Thyroid gland (tissue), 4 donors: Measurements from ENCODE around the gene LTF. TPM values are rescaled to one million over a fixed set of nuclear protein-coding genes. Genes with fewer than 3 reads are reported as not detected.

Experiments
- DNase-seq, 2 donors: peaks; one replicate each; pipeline ENCODE4 v3.0.0-alpha.2; 2019
- H3K27ac ChIP-seq, 3 donors: fragments of 200-600 bp; sonication (generic); 1 replicate in 2 of 3; 2 replicates in 1 of 3; pipeline ENCODE4 v1.5.1; 2016 to 2019; ENCODE audit warnings: mild to moderate bottlenecking in 1 of 3, moderate library complexity in 1 of 3
- H3K27me3 ChIP-seq: fragments of 200-600 bp; sonication (generic); one replicate; pipeline ENCODE4 v1.5.1; 2019
- H3K36me3 ChIP-seq, 2 donors: fragments of 200-600 bp; sonication (generic); one replicate each; pipeline ENCODE4 v1.5.1; 2016 to 2019
- H3K4me1 ChIP-seq, 2 donors: fragments of 200-600 bp; sonication (generic); one replicate each; pipeline ENCODE4 v1.5.1; 2017 to 2019
- H3K4me3 ChIP-seq, 3 donors: fragments of 200-600 bp; sonication (generic); replicated peaks in 1 of 3; 1 replicate in 2 of 3; 2 replicates in 1 of 3; pipeline ENCODE4 v1.5.1; 2016; ENCODE audit warnings: mild to moderate bottlenecking in 1 of 3
- H3K9me3 ChIP-seq: fragments of 200-600 bp; sonication (generic); one replicate; pipeline ENCODE4 v1.5.1; 2017
- CTCF ChIP-seq, 6 experiments: fragments of 200-600 bp in 3 of 6; fragments of 450-650 bp in 3 of 6; sonication (generic) in 3 of 6; IDR thresholded peaks; one replicate each; pipeline ENCODE4 v1.5.1; 2016 to 2019; ENCODE audit warnings: antibody characterized with exemption in 6 of 6, mild to moderate bottlenecking in 2 of 6, inconsistent platforms in 1 of 6, moderate library complexity in 1 of 6
- POLR2A ChIP-seq, 2 donors: fragments of 450-650 bp; IDR thresholded peaks; one replicate each; pipeline ENCODE4 v1.6.1; 2017; ENCODE audit warnings: antibody characterized with exemption in 2 of 2, mild to moderate bottlenecking in 2 of 2, moderate library complexity in 1 of 2
- WGBS, 2 donors: methylation state at CpG; one replicate each; pipeline ENCODE4 v1.1.5; 2017; 5-methylcytosine and 5-hydroxymethylcytosine counted together
- intact Hi-C: fragments of 100-400 bp; cut with DNase I; formaldehyde crosslinking; loops from one replicate; pipeline ENCODE4 v1.15.1; 2023
- total RNA-seq, 4 donors: library from RNA; depleted of rRNA; stranded (reverse); fragments of >200 nt; gene quantifications; one replicate each; pipeline ENCODE4 v1.2.3, GENCODE V29; 2016

The LTF gene
- total RNA-seq, 4 donors from 2014 or later: 6.3 to 48.6 (median 32.5) TPM

GRCh38 chr3:46463868-46464241 is 850 bp downstream of the LTF start:
- H3K36me3 ChIP-seq: no peaks in the 10 kb centered on the region
- TF ChIP-seq POLR2A (IDR thresholded peaks at IDR 0.05) (no peak), CTCF (IDR thresholded peaks at IDR 0.05) (no peak)
- peaks cover 20 to 45% of the 10 kb centered on the region in 2 donors for H3K4me1 ChIP-seq
- H3K27me3 ChIP-seq: no peaks in the 10 kb centered on the region
- 76 to 84% methylated on average over 8 of the region's 8 CpGs for WGBS, 2 donors
- H3K9me3 ChIP-seq: no peaks in the 10 kb centered on the region
- H3K27ac ChIP-seq: no peak overlapping the region
- no peak for DNase-seq
- intact Hi-C loops: no loop called here
- H3K4me3 ChIP-seq: no peak overlapping the region

GRCh38 chr3:46463120-46463867 is 1.4 kb downstream of the LTF start:
- Histone ChIP-seq H3K4me3 (no peak overlapping the region), H3K27me3 (no peaks in the 10 kb centered on the region), H3K9me3 (no peaks in the 10 kb centered on the region), H3K4me1 (peaks cover 18 to 40% of the 10 kb centered on the region in 2 donors), H3K36me3 (no peaks in the 10 kb centered on the region), H3K27ac (peak overlapping the region in 1 of 3 donors; percentile 44)
- DNase-seq: peak in 1 of 2 donors; percentile 32
- no peak for TF ChIP-seq POLR2A (IDR thresholded peaks at IDR 0.05)
- TF ChIP-seq CTCF (IDR thresholded peaks at IDR 0.05): no peak
- WGBS, 2 donors: 79% methylated on average over 2 to 6 of the region's 6 CpGs
- intact Hi-C loops: no loop called here

- H3K4me3 ChIP-seq: no peak overlapping the region
- peaks cover 18 to 39% of the 10 kb centered on the region in 2 donors for H3K4me1 ChIP-seq
- no peak for DNase-seq
- no peaks in the 10 kb centered on the region for H3K9me3 ChIP-seq
- TF ChIP-seq CTCF (IDR thresholded peaks at IDR 0.05): no peak
- TF ChIP-seq POLR2A (IDR thresholded peaks at IDR 0.05): no peak
- no peaks in the 10 kb centered on the region for H3K36me3 ChIP-seq
- intact Hi-C loops: no loop called here
- H3K27me3 ChIP-seq: no peaks in the 10 kb centered on the region
- 51 to 64% methylated on average over 3 of the region's 3 CpGs for WGBS, 2 donors
- peak overlapping the region in 2 of 3 donors; percentile 5 to 44 for H3K27ac ChIP-seq
Measured at GRCh38 chr3:46462511-46462910, 2.2 kb downstream of the LTF start.

- 49% methylated on average over 3 of the region's 3 CpGs for WGBS, 2 donors
- peaks cover 18 to 38% of the 10 kb centered on the region in 2 donors for H3K4me1 ChIP-seq
- H3K27me3 ChIP-seq: no peaks in the 10 kb centered on the region
- H3K9me3 ChIP-seq: no peaks in the 10 kb centered on the region
- peak overlapping the region in 1 of 3 donors; percentile 44 for H3K27ac ChIP-seq
- no peaks in the 10 kb centered on the region for H3K36me3 ChIP-seq
- no peak overlapping the region for H3K4me3 ChIP-seq
- DNase-seq: no peak
- intact Hi-C loops: no loop called here
- TF ChIP-seq CTCF (IDR thresholded peaks at IDR 0.05) (peak in 3 of 6 experiments; percentile 26 to 34 (median 29)), POLR2A (IDR thresholded peaks at IDR 0.05) (peak in 1 of 2 donors; percentile 3)
Measured at GRCh38 chr3:46462111-46462510, 2.6 kb downstream of the LTF start.

- peaks cover 7 to 23% of the 10 kb centered on the region in 2 donors for H3K4me1 ChIP-seq
- no peak overlapping the region for H3K27ac ChIP-seq
- WGBS, 2 donors: 56 to 94% methylated on average over 3 of the region's 3 CpGs
- H3K36me3 ChIP-seq: no peaks in the 10 kb centered on the region
- no peak for TF ChIP-seq POLR2A (IDR thresholded peaks at IDR 0.05)
- no peak for TF ChIP-seq CTCF (IDR thresholded peaks at IDR 0.05)
- no peaks in the 10 kb centered on the region for H3K9me3 ChIP-seq
- no peak for DNase-seq
- no peak overlapping the region for H3K4me3 ChIP-seq
- intact Hi-C loops: no loop called here
- H3K27me3 ChIP-seq: no peaks in the 10 kb centered on the region
Measured at GRCh38 chr3:46460051-46460450, 4.7 kb downstream of the LTF start.
